ENCODE measurements around the gene IL15RA. TPM values are rescaled to one million over a fixed set of nuclear protein-coding genes. Genes with fewer than 3 reads are reported as not detected.

Gene IL15RA
- total and polyA plus RNA-seq, 2 of the 8 experiments (the other 6 are each of a cell fraction or from before 2014, with no cell fraction given): 1.3 to 1.4 TPM

DNA sequence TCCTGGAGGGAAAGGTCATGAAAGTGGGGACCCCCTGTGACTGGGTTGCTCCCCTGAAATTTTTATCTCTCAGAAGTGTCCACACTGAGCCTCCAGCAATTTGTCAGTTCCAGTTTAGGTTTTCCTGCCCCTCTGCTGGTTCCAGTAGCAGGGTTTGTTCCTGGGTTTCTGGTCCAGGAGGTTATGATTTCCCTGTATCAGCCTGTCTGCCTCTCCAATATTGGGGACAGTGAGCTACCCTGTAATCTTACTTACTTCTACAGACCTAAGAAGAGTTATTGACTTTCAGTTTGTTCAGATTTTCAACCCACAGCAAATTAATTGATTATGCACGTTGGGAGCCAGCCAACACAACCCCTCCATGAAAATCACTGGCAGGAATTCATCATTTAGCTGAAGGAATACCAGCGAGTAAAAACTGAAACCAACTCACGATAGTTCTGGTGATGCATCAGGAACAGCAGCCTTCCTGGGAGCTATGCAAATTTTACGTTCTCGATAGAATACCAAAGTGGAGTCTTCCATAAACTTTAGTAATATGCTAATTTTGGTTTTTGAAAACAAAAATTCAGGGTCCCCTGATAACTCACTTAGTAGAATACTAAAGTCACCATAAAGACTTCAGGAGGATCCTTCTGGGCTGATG, 31.3 kb upstream of the IL15RA start:
- H2BK5ac ChIP-seq (ENCODE audit: low read depth, low read length): no peak overlapping the region
- no peaks in the 10 kb centered on the region for H3K79me1 ChIP-seq (ENCODE audit: low read depth, low read length)
- H3K23ac ChIP-seq (ENCODE audit: insufficient read length): no peak overlapping the region
- H2AK5ac ChIP-seq (ENCODE audit: low read depth, low read length): no peak overlapping the region
- no peak overlapping the region for H4K8ac ChIP-seq (ENCODE audit: extremely low read depth, insufficient read depth, low read length)
- H2BK15ac ChIP-seq (ENCODE audit: low read length): no peak overlapping the region
- peaks cover 0 to 3% (median under 1%) of the 10 kb centered on the region in 4 experiments; a peak in 1 of 7 replicates for H3K4me1 ChIP-seq (replicated peaks in 1 of 4; ENCODE audit: control insufficient read depth in 3 of 4, insufficient read depth in 4 of 4, low read length in 3 of 4)
- H3K23me2 ChIP-seq (ENCODE audit: low read depth, low read length): no peaks in the 10 kb centered on the region
- H3K27ac ChIP-seq (ENCODE audit: low read depth, low read length): no peak overlapping the region
- no peaks in the 10 kb centered on the region for H3K79me2 ChIP-seq (ENCODE audit: control insufficient read depth in 1 of 2, insufficient read depth in 2 of 2, low read length in 2 of 2)
- no peaks in the 10 kb centered on the region for H3K36me3 ChIP-seq (ENCODE audit: control insufficient read depth in 2 of 4, insufficient read depth in 4 of 4, low read length in 3 of 4)
- H3K18ac ChIP-seq (ENCODE audit: extremely low read depth, low read length): no peak overlapping the region
- peaks cover 4 to 8% of the 10 kb centered on the region in 2 experiments; a peak in 3 of 4 replicates for H3K9me3 ChIP-seq (ENCODE audit: insufficient read depth in 2 of 2, low read depth in 1 of 2, low read length in 1 of 2)
- TF ChIP-seq EZH2 (IDR thresholded peaks at IDR 0.05; ENCODE audit: low read depth, low read length, severe bottlenecking): no peak
- TF ChIP-seq KDM1A (IDR thresholded peaks at IDR 0.05; ENCODE audit: borderline replicate concordance, low read length): no peak
- H3K9ac ChIP-seq (replicated peaks in 1 of 4; ENCODE audit: extremely low read depth in 1 of 4, low read depth in 3 of 4, low read length in 3 of 4): no peak overlapping the region
- POLR2A ChIA-PET (ENCODE audit: partially characterized antibody): no interaction called here
- no peak for DNase-seq (ENCODE audit: low read depth in 1 of 2, low spot score in 2 of 2)
- no peak overlapping the region for H3K56ac ChIP-seq (replicated peaks; ENCODE audit: insufficient read length, low read depth, low read length)
- no peak overlapping the region for H2BK120ac ChIP-seq (replicated peaks; ENCODE audit: low read depth, low read length)
- FAIRE-seq: no peak
- H2BK12ac ChIP-seq (ENCODE audit: low read depth, low read length): no peak overlapping the region
- H4K91ac ChIP-seq (replicated peaks; ENCODE audit: insufficient read length, low read length): no peak overlapping the region
- no peaks in the 10 kb centered on the region for H3K27me3 ChIP-seq (replicated peaks in 1 of 4; ENCODE audit: control insufficient read depth in 3 of 4, extremely low read depth in 1 of 4, insufficient read depth in 3 of 4, low read length in 3 of 4)
- no peak overlapping the region for H2AFZ ChIP-seq (ENCODE audit: low read length)
- no peak overlapping the region for H3K14ac ChIP-seq (ENCODE audit: insufficient read length)
- H4K5ac ChIP-seq (ENCODE audit: insufficient read length, low read depth, low read length): no peak overlapping the region
- no peak overlapping the region for H3K4ac ChIP-seq (replicated peaks; ENCODE audit: insufficient read length, low read depth, low read length)
- H3K4me2 ChIP-seq (ENCODE audit: insufficient read depth in 1 of 2, low read depth in 2 of 2, low read length in 2 of 2): no peak overlapping the region
- no peak overlapping the region for H3K4me3 ChIP-seq (ENCODE audit: extremely low read depth in 1 of 4, insufficient read depth in 2 of 4, low read depth in 3 of 4, low read length in 4 of 4)
- WGBS, 2 experiments (ENCODE audit: extremely low coverage in 1 of 2, insufficient coverage in 1 of 2, insufficient read length in 1 of 2, insufficient replicate concordance in 2 of 2, low coverage in 1 of 2, low lambda C conversion rate in 2 of 2, missing lambda C conversion rate in 1 of 2): 91% methylated on average over 5 of the region's 5 CpGs; no CpG with 5 or more reads in 1 of the 2 experiments
- CTCF ChIA-PET (ENCODE audit: partially characterized antibody): interaction anchor here (0.7 kb wide), 1 partner anchor 393 kb away, joined by 3 read pairs; no protein-coding TSS in a partner anchor
- H2BK20ac ChIP-seq (ENCODE audit: low read length): no peak overlapping the region
- H4K20me1 ChIP-seq (replicated peaks in 1 of 2; ENCODE audit: control insufficient read depth in 1 of 2, insufficient read depth in 2 of 2, low read length in 2 of 2): no peaks in the 10 kb centered on the region
